ENCODE data around the gene ESR1. TPM values are rescaled to one million over a fixed set of nuclear protein-coding genes. Genes with fewer than 3 reads are reported as not detected.

ESR1 gene
- polyA plus RNA-seq, 1 of the 3 experiments (the other 2 are of a cell fraction): under 0.01 TPM

DNA sequence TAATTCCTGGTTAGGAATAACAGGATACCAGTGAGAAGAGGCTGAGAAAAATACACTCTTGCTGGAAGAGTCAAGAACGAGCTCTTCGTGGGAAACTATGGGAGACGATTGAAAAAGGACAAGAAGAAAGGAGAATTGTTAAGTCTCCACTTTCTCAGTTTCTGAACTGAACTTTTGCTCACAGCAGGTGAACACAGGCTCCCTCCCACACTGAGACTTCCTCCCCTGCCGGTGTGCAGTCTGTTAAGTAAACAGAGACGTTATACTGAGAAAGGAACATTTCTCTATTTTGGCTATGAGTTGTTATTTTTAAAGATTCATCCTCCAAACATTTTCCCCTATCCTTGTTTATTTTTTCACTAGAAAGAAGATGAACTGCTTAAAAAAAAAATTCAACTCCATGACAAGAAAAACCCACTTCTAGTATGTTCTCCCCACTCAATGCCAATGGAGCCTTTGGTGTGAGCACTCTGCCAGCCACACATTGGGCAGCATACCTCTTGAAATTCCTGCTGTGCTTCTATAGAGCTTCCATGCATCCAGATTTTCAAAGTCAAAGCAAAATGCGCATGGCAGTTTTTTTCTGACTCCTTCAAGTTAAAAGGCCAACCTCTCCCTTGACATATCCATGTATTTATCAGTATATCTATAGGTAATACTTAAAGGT is 250.5 kb downstream of the ESR1 start:
- H3K79me2 ChIP-seq (ENCODE audit: insufficient read depth): no peaks in the 10 kb centered on the region
- CTCF ChIA-PET: no interaction called here
- no peaks in the 10 kb centered on the region for H3K9me3 ChIP-seq
- DNase-seq: no peak
- H3K9me2 ChIP-seq: no peaks in the 10 kb centered on the region
- H3K4me3 ChIP-seq (ENCODE audit: low read depth in 2 of 2, low read length in 1 of 2): no peak overlapping the region
- H4K20me1 ChIP-seq (ENCODE audit: insufficient read depth): no peaks in the 10 kb centered on the region
- no peak overlapping the region for H2AFZ ChIP-seq (ENCODE audit: low read depth)
- H3K36me3 ChIP-seq (replicated peaks in 1 of 2; ENCODE audit: control insufficient read depth in 1 of 2, insufficient read depth in 2 of 2, low read length in 1 of 2): no peaks in the 10 kb centered on the region
- TF ChIP-seq GABPA (IDR thresholded peaks at IDR 0.05; ENCODE audit: low read depth) (no peak), MEF2A (IDR thresholded peaks at IDR 0.05; ENCODE audit: borderline replicate concordance, low read depth) (no peak), REST (IDR thresholded peaks at IDR 0.05; ENCODE audit: low read depth, low read length) (no peak), TAF1 (IDR thresholded peaks at IDR 0.05; ENCODE audit: borderline replicate concordance, low read depth, low read length) (no peak), NFIC (IDR thresholded peaks at IDR 0.05; ENCODE audit: borderline replicate concordance) (no peak), NRF1 (IDR thresholded peaks at IDR 0.05; ENCODE audit: low read depth, low read length) (no peak)
- no peak overlapping the region for H3K9ac ChIP-seq
- H3K4me2 ChIP-seq: no peak overlapping the region
- no peaks in the 10 kb centered on the region for H3K4me1 ChIP-seq (ENCODE audit: control insufficient read depth in 1 of 2, insufficient read depth in 2 of 2, low read depth in 1 of 2, low read length in 1 of 2)
- WGBS (ENCODE audit: low lambda C conversion rate): 44% methylated on average over 6 of the region's 6 CpGs
- H3F3A ChIP-seq (replicated peaks; ENCODE audit: insufficient read depth): no peaks in the 10 kb centered on the region
- POLR2A ChIA-PET: interaction anchor here (0.9 kb wide), 1 partner anchor 14 kb away, joined by 3 read pairs; no protein-coding TSS in a partner anchor
- H3K27ac ChIP-seq (ENCODE audit: low read depth in 2 of 2, low read length in 1 of 2): no peak overlapping the region
- no peaks in the 10 kb centered on the region for H3K27me3 ChIP-seq (ENCODE audit: insufficient read depth)

DNA sequence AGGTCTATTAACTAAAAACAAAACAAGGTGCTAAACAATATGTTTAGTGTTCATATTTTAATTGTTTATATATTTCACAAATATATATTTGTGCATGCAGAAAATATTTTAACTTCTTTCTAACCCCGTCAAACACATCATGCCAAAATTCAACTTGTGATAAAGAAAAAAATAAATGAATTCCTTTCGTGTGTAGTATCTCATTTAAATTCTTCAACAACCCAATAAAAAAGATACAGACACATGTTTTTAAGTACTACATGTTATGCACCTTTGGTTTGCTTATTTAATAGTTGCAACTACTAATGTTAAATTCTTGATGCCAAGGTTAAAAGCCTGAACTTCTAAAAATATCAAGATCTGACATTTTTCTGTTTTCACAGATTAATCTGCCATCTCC is 252.4 kb downstream of the ESR1 start:
- H3K9me2 ChIP-seq: no peaks in the 10 kb centered on the region
- no peaks in the 10 kb centered on the region for H3F3A ChIP-seq (replicated peaks; ENCODE audit: insufficient read depth)
- no peak for DNase-seq
- ChIA-PET CTCF (no interaction called here), POLR2A (no interaction called here)
- H3K27me3 ChIP-seq (ENCODE audit: insufficient read depth): no peaks in the 10 kb centered on the region
- no peak overlapping the region for H3K9ac ChIP-seq
- H3K9me3 ChIP-seq: no peaks in the 10 kb centered on the region
- no peaks in the 10 kb centered on the region for H3K4me1 ChIP-seq (ENCODE audit: control insufficient read depth in 1 of 2, insufficient read depth in 2 of 2, low read depth in 1 of 2, low read length in 1 of 2)
- H2AFZ ChIP-seq (ENCODE audit: low read depth): no peak overlapping the region
- H3K4me2 ChIP-seq: no peak overlapping the region
- no peaks in the 10 kb centered on the region for H3K36me3 ChIP-seq (replicated peaks in 1 of 2; ENCODE audit: control insufficient read depth in 1 of 2, insufficient read depth in 2 of 2, low read length in 1 of 2)
- no peaks in the 10 kb centered on the region for H3K79me2 ChIP-seq (ENCODE audit: insufficient read depth)
- WGBS (ENCODE audit: low lambda C conversion rate): 8% methylated on average over 2 of the region's 2 CpGs
- H3K27ac ChIP-seq (ENCODE audit: low read depth in 2 of 2, low read length in 1 of 2): no peak overlapping the region
- no peaks in the 10 kb centered on the region for H4K20me1 ChIP-seq (ENCODE audit: insufficient read depth)
- no peak overlapping the region for H3K4me3 ChIP-seq (ENCODE audit: low read depth in 2 of 2, low read length in 1 of 2)
- no peak for TF ChIP-seq TCF12 (IDR thresholded peaks at IDR 0.05)
- TF ChIP-seq, protein P1, sequence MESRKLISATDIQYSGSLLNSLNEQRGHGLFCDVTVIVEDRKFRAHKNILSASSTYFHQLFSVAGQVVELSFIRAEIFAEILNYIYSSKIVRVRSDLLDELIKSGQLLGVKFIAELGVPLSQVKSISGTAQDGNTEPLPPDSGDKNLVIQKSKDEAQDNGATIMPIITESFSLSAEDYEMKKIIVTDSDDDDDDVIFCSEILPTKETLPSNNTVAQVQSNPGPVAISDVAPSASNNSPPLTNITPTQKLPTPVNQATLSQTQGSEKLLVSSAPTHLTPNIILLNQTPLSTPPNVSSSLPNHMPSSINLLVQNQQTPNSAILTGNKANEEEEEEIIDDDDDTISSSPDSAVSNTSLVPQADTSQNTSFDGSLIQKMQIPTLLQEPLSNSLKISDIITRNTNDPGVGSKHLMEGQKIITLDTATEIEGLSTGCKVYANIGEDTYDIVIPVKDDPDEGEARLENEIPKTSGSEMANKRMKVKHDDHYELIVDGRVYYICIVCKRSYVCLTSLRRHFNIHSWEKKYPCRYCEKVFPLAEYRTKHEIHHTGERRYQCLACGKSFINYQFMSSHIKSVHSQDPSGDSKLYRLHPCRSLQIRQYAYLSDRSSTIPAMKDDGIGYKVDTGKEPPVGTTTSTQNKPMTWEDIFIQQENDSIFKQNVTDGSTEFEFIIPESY (IDR thresholded peaks at IDR 0.05; ENCODE audit: borderline replicate concordance, low read depth): no peak
- no peak for TF ChIP-seq GATA2 (CRISPR knock-in tag; IDR thresholded peaks at IDR 0.05)
- TF ChIP-seq TEAD4 (IDR thresholded peaks at IDR 0.05; ENCODE audit: borderline replicate concordance, insufficient read depth): no peak
- TF ChIP-seq ELF1 (IDR thresholded peaks at IDR 0.05): no peak
- TF ChIP-seq, protein P2, sequence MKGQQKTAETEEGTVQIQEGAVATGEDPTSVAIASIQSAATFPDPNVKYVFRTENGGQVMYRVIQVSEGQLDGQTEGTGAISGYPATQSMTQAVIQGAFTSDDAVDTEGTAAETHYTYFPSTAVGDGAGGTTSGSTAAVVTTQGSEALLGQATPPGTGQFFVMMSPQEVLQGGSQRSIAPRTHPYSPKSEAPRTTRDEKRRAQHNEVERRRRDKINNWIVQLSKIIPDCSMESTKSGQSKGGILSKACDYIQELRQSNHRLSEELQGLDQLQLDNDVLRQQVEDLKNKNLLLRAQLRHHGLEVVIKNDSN (IDR thresholded peaks at IDR 0.05; ENCODE audit: borderline replicate concordance, low read depth): no peak
- no peak for TF ChIP-seq SIN3A (IDR thresholded peaks at IDR 0.05; ENCODE audit: borderline replicate concordance, low read depth, low read length)
- TF ChIP-seq YY1 (IDR thresholded peaks at IDR 0.05; ENCODE audit: low read depth): no peak
- TF ChIP-seq CTCF (IDR thresholded peaks at IDR 0.05): no peak
- no peak for TF ChIP-seq NRF1 (IDR thresholded peaks at IDR 0.05; ENCODE audit: low read depth, low read length)
- no peak for TF ChIP-seq NFIC (IDR thresholded peaks at IDR 0.05; ENCODE audit: borderline replicate concordance)
- TF ChIP-seq FOXM1 (IDR thresholded peaks at IDR 0.05; ENCODE audit: low read depth): no peak
- TF ChIP-seq, protein P3, sequence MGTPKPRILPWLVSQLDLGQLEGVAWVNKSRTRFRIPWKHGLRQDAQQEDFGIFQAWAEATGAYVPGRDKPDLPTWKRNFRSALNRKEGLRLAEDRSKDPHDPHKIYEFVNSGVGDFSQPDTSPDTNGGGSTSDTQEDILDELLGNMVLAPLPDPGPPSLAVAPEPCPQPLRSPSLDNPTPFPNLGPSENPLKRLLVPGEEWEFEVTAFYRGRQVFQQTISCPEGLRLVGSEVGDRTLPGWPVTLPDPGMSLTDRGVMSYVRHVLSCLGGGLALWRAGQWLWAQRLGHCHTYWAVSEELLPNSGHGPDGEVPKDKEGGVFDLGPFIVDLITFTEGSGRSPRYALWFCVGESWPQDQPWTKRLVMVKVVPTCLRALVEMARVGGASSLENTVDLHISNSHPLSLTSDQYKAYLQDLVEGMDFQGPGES (IDR thresholded peaks at IDR 0.05; ENCODE audit: low read depth, low read length): no peak
- TF ChIP-seq POLR2AphosphoS5 (IDR thresholded peaks at IDR 0.05; ENCODE audit: low read depth, low read length): no peak

Measured in SK-N-SH (cell line).